ENCODE results near the gene SERTAD2. TPM values are rescaled to one million over a fixed set of nuclear protein-coding genes. Genes with fewer than 3 reads are reported as not detected.

The SERTAD2 gene, protein sequence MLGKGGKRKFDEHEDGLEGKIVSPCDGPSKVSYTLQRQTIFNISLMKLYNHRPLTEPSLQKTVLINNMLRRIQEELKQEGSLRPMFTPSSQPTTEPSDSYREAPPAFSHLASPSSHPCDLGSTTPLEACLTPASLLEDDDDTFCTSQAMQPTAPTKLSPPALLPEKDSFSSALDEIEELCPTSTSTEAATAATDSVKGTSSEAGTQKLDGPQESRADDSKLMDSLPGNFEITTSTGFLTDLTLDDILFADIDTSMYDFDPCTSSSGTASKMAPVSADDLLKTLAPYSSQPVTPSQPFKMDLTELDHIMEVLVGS
- total RNA-seq = 7.8 and 9.9 TPM in 2 replicates

DNA sequence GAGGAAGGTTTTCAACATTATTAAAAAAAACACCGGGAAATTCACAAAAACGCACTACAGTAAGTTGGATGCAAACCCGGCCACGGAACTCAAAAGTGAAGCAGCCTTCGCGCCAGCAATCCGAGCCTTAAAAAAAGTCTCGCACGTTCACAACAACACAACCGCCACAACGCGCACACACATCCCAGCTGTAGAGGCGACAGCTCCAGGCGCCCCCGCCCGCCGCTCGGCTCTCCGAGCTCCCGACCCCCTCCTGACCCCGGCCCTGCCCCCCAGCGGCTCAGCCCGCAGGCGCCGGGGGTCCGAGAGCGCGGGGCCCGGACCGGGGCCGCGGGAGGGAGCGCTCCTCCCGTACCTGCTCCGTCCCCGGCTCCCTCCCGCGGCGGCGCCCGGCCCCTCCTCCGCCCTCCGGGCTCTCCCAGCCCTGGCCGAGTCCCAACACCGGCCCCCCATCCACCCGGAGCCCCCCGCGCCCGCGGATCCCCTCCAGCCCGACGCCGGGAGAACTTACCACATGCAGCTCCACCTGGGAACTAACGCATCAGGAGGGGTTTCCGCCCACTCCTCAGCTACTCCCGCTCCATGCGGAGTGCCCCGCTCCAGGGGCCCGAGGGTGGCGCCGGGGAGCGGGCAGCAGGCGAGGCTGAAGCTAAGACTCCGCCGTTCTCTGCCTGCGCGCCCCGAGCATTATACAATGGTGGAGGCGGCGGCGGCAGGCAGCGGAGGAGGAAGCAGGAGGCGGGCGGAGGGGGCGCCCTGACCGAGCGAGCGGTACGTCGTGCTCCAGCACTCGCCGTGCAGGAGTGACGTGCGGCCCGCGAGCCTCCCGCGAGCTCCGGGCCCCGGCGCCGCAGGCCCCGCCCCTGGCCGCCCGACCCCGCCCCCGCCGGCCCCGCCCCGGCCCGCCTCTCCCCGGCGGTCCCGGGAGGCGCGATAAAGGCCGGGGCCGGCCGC, at the start of gene SERTAD2:
Gene SERTAD2, minus strand, starts transcription at position 805 of the 954 bp plus-strand sequence. CDS start 17,042 bp downstream, outside the sequence.

Other genes with a start within 250 kb of the SERTAD2 start
- 0.29 and 1.4 TPM in 2 replicates for gene LGALSL, start 199.8 kb downstream of the SERTAD2 start, total RNA-seq
- 12.7 and 15.4 TPM in 2 replicates for gene AFTPH, start 129.6 kb downstream of the SERTAD2 start, total RNA-seq